Gastrocnemius medialis (tissue), 4 donors: Measurements from ENCODE around the gene GRM8.

Source experiments
- CTCF ChIP-seq, 5 experiments: fragments of 450-650 bp in 3 of 5; fragments of 200-600 bp in 2 of 5; sonication (generic) in 2 of 5; IDR thresholded peaks in 4 of 5; conservative IDR thresholded peaks in 1 of 5; 1 replicate in 4 of 5; 2 replicates in 1 of 5; pipeline ENCODE4 v1.5.1; 2016 to 2019; ENCODE audit warnings: antibody characterized with exemption in 5 of 5, mild to moderate bottlenecking in 3 of 5, moderate library complexity in 3 of 5
- POLR2A ChIP-seq, 2 donors: fragments of 450-650 bp; IDR thresholded peaks; one replicate each; pipeline ENCODE4 v1.6.1; 2017; ENCODE audit warnings: antibody characterized with exemption in 2 of 2, mild to moderate bottlenecking in 2 of 2, moderate library complexity in 2 of 2

- TF ChIP-seq CTCF (IDR thresholded peaks at IDR 0.05 in 4 of 5, conservative IDR thresholded peaks at IDR 0.05 in 1 of 5) (no peak), POLR2A (IDR thresholded peaks at IDR 0.05) (no peak)
These were observed 43.9 kb downstream of the GRM8 start for GRCh38 chr7:127208860-127209259.
